CD4-positive, CD25-positive, alpha-beta regulatory T cell (primary cell): ENCODE data around the gene RASSF4. TPM values are rescaled to one million over a fixed set of nuclear protein-coding genes. Genes with fewer than 3 reads are reported as not detected.

Source experiments
- ATAC-seq, 2 donors: fragments of 150-1000 bp; cut with Tn5 transposase; one replicate each; pipeline ENCODE4 v1.10.0; 2021; ENCODE audit warnings: low read depth in 2 of 2, moderate number of reproducible peaks in 2 of 2, moderate library complexity in 1 of 2
- DNase-seq, 3 donors: peaks; one replicate each; pipeline versions ENCODE4 v3.0.0 to v3.0.0-alpha.2; 2012 to 2022; ENCODE audit warnings: mixed read lengths in 1 of 3
- H3K27ac ChIP-seq: one replicate; pipeline ENCODE4 v1.7.0; 2013; ENCODE audit warnings: mild to moderate bottlenecking, low read length; ENCODE audit not compliant: insufficient read depth, poor library complexity, severe bottlenecking
- H3K27me3 ChIP-seq: one replicate; pipeline ENCODE4 v1.7.0; 2013; ENCODE audit warnings: low read length; ENCODE audit not compliant: control insufficient read depth, insufficient read depth
- H3K36me3 ChIP-seq: one replicate; pipeline ENCODE4 v1.7.0; 2013; ENCODE audit warnings: mild to moderate bottlenecking, low read length, moderate library complexity; ENCODE audit not compliant: control insufficient read depth, insufficient read depth
- H3K4me1 ChIP-seq: 2 replicates; pipeline ENCODE4 v1.7.0; 2013; ENCODE audit warnings: mild to moderate bottlenecking, low read length; ENCODE audit not compliant: insufficient read depth, control insufficient read depth, poor library complexity, severe bottlenecking
- H3K4me3 ChIP-seq: one replicate; pipeline ENCODE4 v1.7.0; 2013; ENCODE audit warnings: low read depth, mild to moderate bottlenecking, low read length, moderate library complexity
- H3K9me3 ChIP-seq, 2 experiments: 1 replicate in 1 of 2; 2 replicates in 1 of 2; pipeline ENCODE4 v1.7.0; 2013; ENCODE audit warnings: low read length in 2 of 2, mild to moderate bottlenecking in 1 of 2, moderate library complexity in 1 of 2; ENCODE audit not compliant: control insufficient read depth in 2 of 2
- H3K27ac Mint-ChIP-seq, 3 donors: one replicate each; pipeline ENCODE4 v1.8.0; 2020 to 2022; ENCODE audit warnings: mild to moderate bottlenecking in 3 of 3, mixed read lengths in 3 of 3, moderate library complexity in 2 of 3
- H3K27me3 Mint-ChIP-seq: one replicate; pipeline ENCODE4 v1.8.0; 2022; ENCODE audit warnings: mild to moderate bottlenecking, mixed read lengths
- H3K36me3 Mint-ChIP-seq: one replicate; pipeline ENCODE4 v1.8.0; 2020; ENCODE audit warnings: mixed read lengths
- H3K4me1 Mint-ChIP-seq, 4 donors: one replicate each; pipeline ENCODE4 v1.8.0; 2020 to 2022; ENCODE audit warnings: mixed read lengths in 4 of 4, mild to moderate bottlenecking in 1 of 4
- H3K4me3 Mint-ChIP-seq, 4 donors: one replicate each; pipeline ENCODE4 v1.8.0; 2020 to 2022; ENCODE audit warnings: mild to moderate bottlenecking in 4 of 4, mixed read lengths in 4 of 4, moderate library complexity in 3 of 4
- H3K9me3 Mint-ChIP-seq, 7 donors: one replicate each; pipeline ENCODE4 v1.8.0; 2020 to 2022; ENCODE audit warnings: mixed read lengths in 7 of 7, mild to moderate bottlenecking in 3 of 7, moderate library complexity in 2 of 7
- polyA plus RNA-seq, 4 donors: library from polyadenylated mRNA; unstranded; fragments of 300-500 nt; fragmentation: Illumina TruSeq; gene quantifications; one replicate each; pipeline ENCODE4 v1.2.3, GENCODE V29; 2021
- total RNA-seq: library from RNA; stranded (reverse); gene quantifications from one replicate; pipeline ENCODE4 v1.2.3, GENCODE V29; 2022

The RASSF4 gene
- total and polyA plus RNA-seq, 5 donors from 2014 or later: 0.37 to 1.3 (median 0.53) TPM; not detected in 1

DNA sequence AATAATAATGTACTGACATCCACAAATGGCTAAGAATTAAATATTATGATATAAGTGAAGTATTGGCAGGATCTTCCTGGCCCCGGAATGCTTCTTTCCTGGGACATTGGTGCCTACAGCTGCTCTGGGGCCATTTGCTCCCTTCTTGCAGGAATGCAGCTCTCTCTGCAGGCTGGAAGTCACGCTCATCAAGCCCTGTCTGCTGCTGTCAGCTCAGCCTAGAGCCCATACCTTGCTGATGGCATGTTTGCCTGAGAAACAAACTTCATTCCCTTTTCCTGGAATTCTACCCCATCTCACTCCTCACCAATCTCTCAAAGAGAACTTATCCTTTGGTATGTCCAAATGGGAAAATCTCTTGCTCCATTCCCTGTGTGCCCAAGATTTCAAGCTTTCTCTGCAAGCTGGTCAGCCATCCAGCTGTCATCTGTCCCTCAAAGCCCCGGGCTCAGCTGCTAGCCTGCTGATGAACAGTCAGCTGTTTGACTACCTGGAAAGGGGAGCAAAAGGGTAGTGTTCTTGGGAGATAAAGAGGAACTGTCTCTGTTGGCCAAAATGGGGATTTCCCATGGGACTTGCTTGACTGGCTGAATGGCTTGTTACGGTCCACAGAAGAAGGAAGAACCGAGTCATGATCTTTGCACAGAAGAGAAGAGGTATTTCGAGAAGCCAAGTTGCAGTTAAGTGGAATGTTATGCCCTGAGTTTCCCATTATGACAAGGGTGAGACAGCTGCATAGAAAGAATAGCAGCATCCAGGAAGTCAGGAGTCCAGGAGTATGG lies 12.0 kb upstream of the RASSF4 start:
- no peak overlapping the region for H3K27ac ChIP-seq
- peaks cover 2 to 24% (median 13%) of the 10 kb centered on the region in 7 donors for H3K9me3 Mint-ChIP-seq
- no peaks in the 10 kb centered on the region for H3K36me3 ChIP-seq
- H3K4me1 ChIP-seq: no peaks in the 10 kb centered on the region
- no peak overlapping the region for H3K27ac Mint-ChIP-seq
- DNase-seq: no peak
- no peak overlapping the region for H3K4me3 Mint-ChIP-seq
- no peaks in the 10 kb centered on the region for H3K4me1 Mint-ChIP-seq
- peaks cover 12% of the 10 kb centered on the region in 2 experiments for H3K9me3 ChIP-seq
- H3K27me3 Mint-ChIP-seq: peaks cover 10% of the 10 kb centered on the region
- ATAC-seq: no peak
- H3K27me3 ChIP-seq: peaks cover 2% of the 10 kb centered on the region
- peaks cover 3% of the 10 kb centered on the region for H3K36me3 Mint-ChIP-seq
- H3K4me3 ChIP-seq: no peak overlapping the region

DNA sequence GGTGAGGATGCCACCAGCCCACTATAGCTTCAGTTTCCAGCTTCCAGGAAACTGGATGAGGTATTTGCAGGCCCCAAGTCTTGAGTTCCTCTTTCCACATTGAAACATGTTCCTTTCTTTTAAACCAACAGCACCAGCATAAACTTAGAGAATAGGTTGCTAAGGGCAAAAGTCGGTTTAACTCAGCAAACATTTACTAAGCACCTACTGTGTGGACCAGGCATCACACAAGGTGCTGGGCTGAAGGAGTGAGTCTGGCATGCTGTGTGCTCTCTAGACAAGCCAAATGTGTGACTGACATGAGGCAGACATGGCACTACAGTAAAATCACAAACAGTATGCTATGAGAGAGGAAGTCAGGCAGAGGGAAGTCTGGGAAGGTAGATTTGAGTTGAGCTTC lies 11.0 kb upstream of the RASSF4 start:
- Histone ChIP-seq H3K27ac (no peak overlapping the region), H3K4me3 (no peak overlapping the region), H3K36me3 (no peaks in the 10 kb centered on the region), H3K4me1 (no peaks in the 10 kb centered on the region), H3K27me3 (no peaks in the 10 kb centered on the region), H3K9me3 (peaks cover 10 to 12% of the 10 kb centered on the region in 2 experiments)
- H3K4me1 Mint-ChIP-seq: peaks cover 0 to under 1% (median 0%) of the 10 kb centered on the region in 4 donors
- DNase-seq: no peak
- peaks cover 3% of the 10 kb centered on the region for H3K36me3 Mint-ChIP-seq
- H3K4me3 Mint-ChIP-seq: no peak overlapping the region
- peak overlapping the region in 1 of 3 donors; percentile 92 for H3K27ac Mint-ChIP-seq
- ATAC-seq: no peak
- H3K27me3 Mint-ChIP-seq: peaks cover 10% of the 10 kb centered on the region
- peaks cover 0 to 18% (median 10%) of the 10 kb centered on the region in 7 donors for H3K9me3 Mint-ChIP-seq

DNA sequence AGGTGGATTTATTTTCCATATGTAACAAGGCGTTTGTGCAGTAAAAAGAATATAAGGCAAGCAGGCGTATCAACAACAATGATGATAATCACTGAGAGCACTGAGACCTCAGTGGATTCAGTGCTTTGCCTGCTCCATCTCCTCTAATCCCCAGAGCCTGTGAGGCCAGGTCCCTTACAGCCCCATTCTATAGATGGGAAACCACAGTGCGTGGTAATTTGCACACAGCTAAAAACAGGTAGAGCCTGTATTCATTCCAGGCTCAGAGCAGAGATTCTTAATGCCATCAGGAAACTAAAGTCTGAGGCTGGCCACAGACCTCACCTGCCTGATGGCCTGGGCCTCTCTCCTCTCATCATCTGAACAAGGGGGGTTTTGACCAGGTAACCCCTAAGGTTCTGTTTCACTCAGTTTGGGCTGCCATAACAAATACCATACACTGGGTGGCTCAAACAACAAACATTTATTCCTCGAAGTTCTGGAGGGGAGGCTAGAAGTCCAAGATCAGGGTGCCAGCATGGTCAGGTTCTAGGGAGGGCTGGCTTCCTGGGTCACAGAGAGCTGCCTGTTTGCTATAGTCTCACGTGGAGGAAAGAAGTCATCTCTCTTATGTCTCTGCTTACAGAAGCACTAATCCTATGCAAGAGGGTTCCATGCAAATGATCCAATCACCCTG lies 10.3 kb upstream of the RASSF4 start:
- H3K27ac Mint-ChIP-seq: peak overlapping the region in 1 of 3 donors; percentile 92
- no peak for ATAC-seq

DNA sequence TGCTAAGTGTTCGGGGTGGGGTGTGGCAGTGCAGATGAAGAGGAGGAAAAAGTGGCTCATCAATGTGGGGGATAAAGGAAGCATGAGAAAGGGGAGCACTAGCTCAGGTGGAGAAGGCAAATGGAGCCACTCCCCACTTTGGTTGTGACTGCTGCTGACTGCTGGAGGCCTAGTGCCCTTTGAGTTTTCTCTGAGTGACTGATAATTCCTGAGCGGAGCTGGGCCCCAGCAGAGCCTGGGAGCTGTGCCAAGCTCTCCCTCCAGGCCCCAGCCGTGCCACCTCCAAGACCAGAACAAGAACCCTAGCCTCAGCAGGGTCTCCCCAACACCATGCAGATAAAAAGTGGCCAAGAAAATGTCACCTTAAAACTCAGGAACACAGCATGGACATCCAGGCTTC lies 9.7 kb upstream of the RASSF4 start:
- Histone ChIP-seq H3K4me1 (no peaks in the 10 kb centered on the region), H3K36me3 (no peaks in the 10 kb centered on the region), H3K9me3 (peaks cover 2 to 5% of the 10 kb centered on the region in 2 experiments), H3K27ac (no peak overlapping the region), H3K27me3 (no peaks in the 10 kb centered on the region), H3K4me3 (no peak overlapping the region)
- peaks cover 0 to 6% (median 2%) of the 10 kb centered on the region in 4 donors for H3K4me1 Mint-ChIP-seq
- peaks cover 6% of the 10 kb centered on the region for H3K36me3 Mint-ChIP-seq
- ATAC-seq (no peak), DNase-seq (no peak)
- peaks cover 0 to 12% (median 3%) of the 10 kb centered on the region in 7 donors for H3K9me3 Mint-ChIP-seq
- H3K27ac Mint-ChIP-seq: no peak overlapping the region
- peaks cover 5% of the 10 kb centered on the region for H3K27me3 Mint-ChIP-seq
- peak overlapping the region in 1 of 4 donors; percentile 4 for H3K4me3 Mint-ChIP-seq

More for the DNA sequence above, 10.3 kb upstream of the RASSF4 start:
- Mint-ChIP-seq H3K27me3 (peaks cover 8% of the 10 kb centered on the region), H3K4me1 (peaks cover 0 to 2% (median 0%) of the 10 kb centered on the region in 4 donors), H3K36me3 (peaks cover 3% of the 10 kb centered on the region), H3K4me3 (no peak overlapping the region), H3K9me3 (peaks cover 0 to 14% (median 8%) of the 10 kb centered on the region in 7 donors)
- no peak for DNase-seq
- H3K27ac ChIP-seq: no peak overlapping the region
- no peaks in the 10 kb centered on the region for H3K27me3 ChIP-seq
- H3K9me3 ChIP-seq: peaks cover 7 to 10% of the 10 kb centered on the region in 2 experiments
- H3K4me3 ChIP-seq: no peak overlapping the region
- no peaks in the 10 kb centered on the region for H3K36me3 ChIP-seq
- no peaks in the 10 kb centered on the region for H3K4me1 ChIP-seq

DNA sequence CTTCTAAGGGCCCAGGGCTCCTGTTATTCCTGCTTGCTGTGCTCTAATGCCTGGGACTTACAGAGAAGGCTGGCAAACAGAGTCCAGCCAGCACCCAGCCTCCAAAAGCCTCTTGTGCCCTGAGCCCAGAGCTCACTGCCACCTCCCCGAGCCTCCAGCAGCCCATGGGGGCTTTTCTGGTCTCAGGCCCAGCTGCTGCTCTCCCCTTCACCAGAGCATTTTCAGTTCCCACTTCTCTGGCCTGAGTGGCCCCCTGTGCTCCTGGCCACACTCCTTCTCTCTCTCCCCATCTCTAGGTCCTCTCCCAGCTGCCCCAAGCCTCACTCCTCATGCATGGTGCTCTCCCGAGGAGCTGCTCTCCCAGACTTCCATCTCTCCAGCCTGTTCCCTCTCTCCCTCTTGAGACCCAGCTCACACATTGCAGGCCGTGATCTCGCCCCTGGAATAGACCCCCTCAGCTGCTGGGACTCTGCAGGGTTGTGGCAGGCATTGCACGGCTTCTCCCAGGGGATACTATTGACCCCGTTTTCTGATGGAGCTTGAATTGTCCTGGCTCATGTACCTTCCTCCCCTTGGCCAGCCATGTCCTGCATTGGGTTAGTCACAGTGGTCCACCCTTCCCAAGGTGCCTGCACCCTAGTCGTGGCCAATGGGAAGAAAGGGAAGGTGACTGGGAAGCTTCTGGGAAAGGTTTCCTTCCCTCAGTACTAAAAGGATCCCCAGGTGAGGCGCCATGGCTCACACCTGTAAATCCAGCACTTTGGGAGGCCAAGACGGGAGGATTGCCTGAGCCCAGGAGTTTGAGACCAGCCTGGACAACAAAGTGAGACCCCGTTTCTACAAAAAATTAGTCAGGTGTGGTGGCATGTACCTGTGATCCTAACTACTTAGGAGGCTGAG lies 9.0 kb upstream of the RASSF4 start:
- DNase-seq: no peak

DNA sequence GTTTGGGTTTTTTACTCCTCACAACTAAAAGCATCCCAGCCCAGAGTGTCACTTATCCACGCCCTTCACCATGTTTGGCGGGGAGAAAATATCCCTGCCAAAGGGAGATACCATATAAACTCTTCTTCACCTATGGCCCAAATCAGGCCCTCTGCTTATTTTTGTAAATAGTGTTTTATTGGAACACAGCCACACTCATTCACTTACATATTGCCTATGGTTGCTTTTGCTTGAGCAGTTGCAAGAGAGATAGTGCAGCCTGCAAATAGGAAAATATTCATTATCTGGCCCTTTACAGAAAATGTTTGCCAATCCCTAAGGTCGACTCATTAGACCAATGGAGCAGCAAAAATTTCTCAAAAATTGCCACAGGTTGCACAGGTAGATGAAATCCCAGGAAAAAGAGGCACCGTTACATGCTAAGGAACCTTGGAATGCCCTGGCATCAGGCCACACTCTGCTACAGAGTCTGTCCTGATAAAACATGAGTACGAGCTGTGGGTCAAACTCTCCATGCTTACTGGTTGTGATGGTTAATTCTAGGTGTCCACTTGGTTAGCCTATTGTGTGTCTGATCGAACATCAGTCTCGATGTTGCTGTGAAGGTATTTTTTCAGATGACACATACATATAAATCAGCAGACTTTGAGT lies 7.9 kb upstream of the RASSF4 start:
- peaks cover 17% of the 10 kb centered on the region for H3K36me3 Mint-ChIP-seq

More for the DNA sequence above, 9.0 kb upstream of the RASSF4 start:
- no peaks in the 10 kb centered on the region for H3K27me3 ChIP-seq
- Mint-ChIP-seq H3K27ac (no peak overlapping the region), H3K4me1 (peaks cover 0 to 6% (median 2%) of the 10 kb centered on the region in 4 donors), H3K4me3 (no peak overlapping the region), H3K36me3 (peaks cover 8% of the 10 kb centered on the region), H3K27me3 (no peaks in the 10 kb centered on the region), H3K9me3 (peaks cover 0 to 8% (median 0%) of the 10 kb centered on the region in 7 donors)
- H3K27ac ChIP-seq: no peak overlapping the region
- H3K4me3 ChIP-seq: no peak overlapping the region
- no peaks in the 10 kb centered on the region for H3K36me3 ChIP-seq
- no peak for ATAC-seq
- no peaks in the 10 kb centered on the region for H3K4me1 ChIP-seq
- H3K9me3 ChIP-seq: no peaks in the 10 kb centered on the region

DNA sequence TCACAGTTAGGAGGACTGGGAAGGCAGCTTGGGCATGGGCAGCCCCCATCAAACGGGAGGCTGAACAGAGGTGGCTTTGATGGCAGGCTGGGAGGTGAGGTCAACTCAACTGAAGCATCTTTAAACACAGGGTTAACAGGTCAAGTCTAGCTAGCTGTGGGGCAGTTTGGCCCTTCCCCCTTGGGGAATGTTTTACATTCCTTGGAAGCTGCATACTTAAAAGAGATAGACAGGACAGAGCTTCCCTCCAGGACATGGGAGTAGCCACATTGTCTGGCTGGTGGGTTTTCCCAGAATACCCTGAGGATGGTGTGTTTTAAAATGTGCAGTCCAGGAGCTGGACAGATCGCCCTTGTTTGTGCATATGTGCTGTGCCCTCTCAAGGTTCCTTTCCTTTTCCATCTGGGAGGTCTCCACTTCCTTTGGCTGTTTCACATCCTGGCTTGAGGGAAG lies 6.8 kb upstream of the RASSF4 start:
- H3K27me3 ChIP-seq: no peaks in the 10 kb centered on the region
- H3K9me3 Mint-ChIP-seq: no peaks in the 10 kb centered on the region
- no peaks in the 10 kb centered on the region for H3K27me3 Mint-ChIP-seq
- H3K27ac ChIP-seq: no peak overlapping the region
- no peak overlapping the region for H3K4me3 ChIP-seq
- H3K36me3 Mint-ChIP-seq: peaks cover 20% of the 10 kb centered on the region
- peak overlapping the region; percentile 35 to 51 (median 49) for H3K27ac Mint-ChIP-seq
- no peaks in the 10 kb centered on the region for H3K9me3 ChIP-seq
- H3K36me3 ChIP-seq: peaks cover 3% of the 10 kb centered on the region
- no peak for ATAC-seq
- H3K4me1 Mint-ChIP-seq: peaks cover 0 to 17% (median 12%) of the 10 kb centered on the region in 4 donors
- H3K4me3 Mint-ChIP-seq: no peak overlapping the region
- DNase-seq: no peak
- H3K4me1 ChIP-seq: no peaks in the 10 kb centered on the region

More for the DNA sequence above, 7.9 kb upstream of the RASSF4 start:
- DNase-seq: no peak
- ATAC-seq: no peak
- Mint-ChIP-seq H3K4me1 (peaks cover 0 to 12% (median 4%) of the 10 kb centered on the region in 4 donors), H3K27me3 (no peaks in the 10 kb centered on the region), H3K27ac (no peak overlapping the region), H3K4me3 (no peak overlapping the region), H3K9me3 (no peaks in the 10 kb centered on the region)
- H3K27me3 ChIP-seq: no peaks in the 10 kb centered on the region
- H3K9me3 ChIP-seq: no peaks in the 10 kb centered on the region
- no peak overlapping the region for H3K4me3 ChIP-seq
- peaks cover 3% of the 10 kb centered on the region for H3K36me3 ChIP-seq
- H3K27ac ChIP-seq: no peak overlapping the region
- H3K4me1 ChIP-seq: no peaks in the 10 kb centered on the region
